HG03039 (cell line): ENCODE data around the gene ZNF628.
"Not testable (repeated sequence)": the region's sequence is repeated elsewhere in the genome, so short reads cannot be mapped to it uniquely, and the experiment has no call there.

Experiments
- ATAC-seq: cut with Tn5 transposase; IDR thresholded peaks from one replicate; pipeline ENCODE4 v1.9.1; 2021; ENCODE audit warnings: mild to moderate bottlenecking, moderate library complexity; ENCODE audit not compliant: unreplicated experiment

ZNF628 gene

GRCh38 chr19:55494172-55494761, 17.9 kb downstream of the ZNF628 start:
- ATAC-seq: no peak

- no peak for ATAC-seq
Measured at GRCh38 chr19:55495646-55496349, 19.4 kb downstream of the ZNF628 start.

- ATAC-seq: not testable (repeated sequence)
Measured at GRCh38 chr19:55496820-55497219, 20.4 kb downstream of the ZNF628 start.

GRCh38 chr19:55497763-55498162, 21.3 kb downstream of the ZNF628 start:
- ATAC-seq: no peak

GRCh38 chr19:55498246-55498840, 21.9 kb downstream of the ZNF628 start:
- ATAC-seq: no peak

GRCh38 chr19:55500368-55500952, 24.0 kb downstream of the ZNF628 start:
- ATAC-seq: no peak

- ATAC-seq: no peak
Measured at GRCh38 chr19:55502197-55502952, 26.0 kb downstream of the ZNF628 start.

GRCh38 chr19:55503157-55503501, 26.7 kb downstream of the ZNF628 start:
- no peak for ATAC-seq

GRCh38 chr19:55503502-55504251, 27.3 kb downstream of the ZNF628 start:
- ATAC-seq: peak; percentile 88

GRCh38 chr19:55504252-55504603, 27.8 kb downstream of the ZNF628 start:
- ATAC-seq: no peak

- ATAC-seq: no peak
Measured at GRCh38 chr19:55504981-55505380, 28.6 kb downstream of the ZNF628 start.

- ATAC-seq: no peak
Measured at GRCh38 chr19:55508120-55508519, 31.7 kb downstream of the ZNF628 start.

GRCh38 chr19:55516878-55517620, 40.6 kb downstream of the ZNF628 start:
- ATAC-seq: peak; percentile 94

- no peak for ATAC-seq
Measured at GRCh38 chr19:55519451-55520311, 43.3 kb downstream of the ZNF628 start.

- ATAC-seq: no peak
Measured at GRCh38 chr19:55520691-55521292, 44.4 kb downstream of the ZNF628 start.

- ATAC-seq: no peak
Measured at GRCh38 chr19:55525289-55526101, 49.1 kb downstream of the ZNF628 start.

GRCh38 chr19:55526216-55527196, 50.1 kb downstream of the ZNF628 start:
- ATAC-seq: no peak
